Bone marrow (tissue), 2 donors: Measurements from ENCODE around the gene MED27.
"Not testable (repeated sequence)": the region's sequence is repeated elsewhere in the genome, so short reads cannot be mapped to it uniquely, and the experiment has no call there.

Experiments
- DNase-seq, 2 donors: peaks; one replicate each; lab custom pipeline; 2025; lab: John Stamatoyannopoulos, UW

MED27 gene

DNA sequence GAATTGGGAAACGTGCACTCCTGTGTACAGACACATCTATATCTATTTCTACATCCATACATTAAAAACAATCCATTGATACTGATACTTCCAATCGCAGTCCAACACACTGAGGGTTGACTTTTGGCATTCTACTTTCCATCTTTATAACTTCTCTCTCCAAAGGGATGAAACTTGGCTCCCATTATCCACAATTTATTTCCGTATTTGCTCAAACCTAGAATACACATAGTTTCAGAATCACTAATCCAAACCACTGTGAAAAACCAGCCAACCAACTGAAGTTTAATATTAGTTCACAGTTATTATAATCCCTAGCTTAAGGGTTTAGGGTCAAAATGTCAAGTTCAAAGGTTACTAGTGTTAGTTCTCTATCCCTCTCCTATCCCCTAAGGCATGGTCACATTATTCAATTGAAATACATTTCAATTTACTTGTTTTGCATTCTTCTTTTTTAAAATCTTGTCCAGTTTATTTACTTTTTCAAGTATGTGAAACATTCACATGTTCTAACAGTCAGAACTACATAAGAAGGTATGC is 156.5 kb downstream of the MED27 start:
- no peak for DNase-seq

GRCh38 chr9:131921635-131922034 is 158.0 kb downstream of the MED27 start:
- DNase-seq = not testable (repeated sequence)

DNA sequence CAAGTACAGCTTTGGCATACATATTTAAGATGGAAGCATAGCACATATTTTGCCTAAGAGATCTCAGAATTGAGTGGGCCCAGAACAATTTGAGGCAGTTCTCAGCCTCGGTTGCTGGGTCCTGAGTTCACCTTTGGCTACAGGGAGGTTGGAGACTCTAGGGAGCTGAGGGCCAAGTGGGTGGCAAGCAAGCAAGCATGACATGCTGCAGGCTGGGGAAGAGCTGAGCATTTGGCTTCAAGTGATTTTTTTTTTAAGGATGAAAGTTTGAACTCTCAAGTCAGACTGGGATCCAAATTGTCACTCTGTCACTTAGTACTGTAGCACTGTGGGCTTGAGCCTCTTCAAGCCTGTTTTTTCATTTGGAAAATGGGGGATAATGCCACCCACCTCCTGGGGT is 160.5 kb downstream of the MED27 start:
- no peak for DNase-seq

- DNase-seq = no peak
Observed at GRCh38 chr9:131918481-131918880, 161.2 kb downstream of the MED27 start.

DNA sequence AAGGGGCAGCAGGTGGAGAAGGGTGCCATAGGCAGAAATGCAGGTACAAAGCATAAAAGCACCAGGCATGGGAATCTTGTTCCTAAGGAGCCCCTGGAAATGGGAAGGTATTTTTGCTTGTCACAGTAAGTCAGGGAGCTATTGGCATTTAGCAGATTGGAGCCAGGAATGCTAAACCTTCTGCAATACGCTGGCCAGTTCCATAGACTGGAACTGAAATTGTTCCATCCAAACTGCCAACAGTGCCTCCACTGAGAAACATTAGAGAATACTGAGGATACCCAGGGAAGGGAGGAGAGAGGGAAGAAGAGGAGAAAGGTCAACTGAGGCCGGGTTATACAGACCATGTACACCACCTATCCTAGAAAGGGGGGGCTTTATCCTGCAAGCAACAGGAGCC is 162.7 kb downstream of the MED27 start:
- no peak for DNase-seq

GRCh38 chr9:131915181-131915580 is 164.5 kb downstream of the MED27 start:
- no peak for DNase-seq

DNA sequence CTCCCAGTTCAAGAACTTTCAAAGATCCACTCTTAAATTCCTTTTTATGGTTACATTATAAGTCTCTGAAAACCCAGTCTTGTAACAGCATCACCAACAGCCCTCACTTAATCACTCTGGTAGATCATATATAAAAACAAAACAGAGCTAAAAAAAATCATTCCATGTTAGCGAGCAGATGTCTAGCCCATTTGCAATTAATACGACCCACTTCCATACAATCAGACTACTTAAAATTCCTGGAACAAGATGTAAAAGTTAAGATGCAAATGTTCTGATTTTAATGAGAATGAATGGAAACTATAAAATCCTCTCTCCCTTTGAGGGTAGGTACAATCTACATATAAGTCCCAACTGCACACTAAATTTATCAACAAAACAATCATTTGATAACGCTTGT is 167.0 kb downstream of the MED27 start:
- DNase-seq = no peak

- no peak for DNase-seq
Observed at GRCh38 chr9:131912069-131912468, 167.6 kb downstream of the MED27 start.

DNA sequence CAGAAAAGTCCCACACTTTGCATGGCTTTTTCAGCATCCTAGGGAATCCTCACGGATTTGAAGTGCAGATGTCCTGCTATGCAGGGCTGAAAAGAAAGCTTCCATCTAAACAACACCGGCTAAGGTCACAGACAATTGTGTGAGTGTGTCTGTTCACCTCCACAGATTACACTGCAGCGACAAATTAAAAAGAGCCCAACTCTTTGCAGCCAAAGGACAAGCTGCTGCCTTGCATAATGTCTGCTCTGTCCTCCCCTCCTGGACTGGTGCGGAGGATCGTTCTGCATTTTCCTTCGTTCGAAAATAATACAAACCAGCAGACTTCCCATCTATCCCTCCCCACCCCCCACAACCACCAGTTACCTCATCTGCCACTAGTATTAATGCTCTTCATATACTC is 169.1 kb downstream of the MED27 start:
- DNase-seq = no peak

- no peak for DNase-seq
Observed at GRCh38 chr9:131905144-131905543, 174.5 kb downstream of the MED27 start.

- no peak for DNase-seq
Observed at GRCh38 chr9:131899296-131900228, 180.1 kb downstream of the MED27 start.

GRCh38 chr9:131892902-131893500 is 186.7 kb downstream of the MED27 start:
- DNase-seq = no peak

DNA sequence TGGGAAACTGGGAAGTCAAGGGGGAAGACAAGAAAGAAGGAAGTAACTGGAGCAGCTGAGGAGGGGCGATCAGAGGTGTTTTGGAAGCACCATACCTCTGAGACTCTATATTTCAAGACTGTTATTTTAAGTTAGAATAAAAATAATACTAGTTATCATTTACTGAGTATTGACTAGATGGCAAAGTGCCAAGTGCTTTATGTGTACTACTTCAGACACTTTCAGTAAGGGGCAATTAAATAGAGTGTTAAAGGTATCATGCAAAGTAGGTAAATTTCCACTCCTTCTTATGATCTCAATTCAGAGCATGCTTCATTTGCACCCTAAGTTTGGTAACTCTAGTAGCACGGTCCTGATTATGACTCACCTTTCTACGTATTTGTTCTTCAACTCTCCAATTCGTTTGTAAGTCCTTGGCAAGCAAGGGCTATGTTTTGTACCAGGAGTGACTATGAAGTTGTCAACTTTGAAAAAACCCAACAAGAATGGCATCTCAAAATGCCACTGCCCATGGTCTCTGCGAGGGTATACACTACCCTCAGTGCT is 187.4 kb downstream of the MED27 start:
- DNase-seq = no peak

DNA sequence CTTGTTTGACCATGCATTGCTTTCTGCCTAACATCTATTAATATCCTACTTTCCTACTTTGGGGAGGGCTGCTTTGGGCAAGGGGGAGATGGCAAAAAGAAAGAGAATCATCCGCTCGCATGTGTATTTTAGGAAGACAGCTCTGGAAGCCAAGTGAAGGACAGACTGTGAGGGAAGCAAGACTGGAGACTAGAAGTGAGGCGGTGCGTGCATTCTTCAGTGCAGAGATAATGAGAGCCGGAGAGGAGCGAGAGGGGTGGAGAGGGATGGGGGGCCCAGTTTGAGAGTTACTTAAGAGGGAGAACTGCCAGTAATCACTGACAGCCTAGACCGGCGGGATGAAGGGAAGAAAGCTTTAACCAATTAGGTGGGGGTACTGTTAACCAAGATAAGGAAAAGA is 188.1 kb downstream of the MED27 start:
- no peak for DNase-seq

DNA sequence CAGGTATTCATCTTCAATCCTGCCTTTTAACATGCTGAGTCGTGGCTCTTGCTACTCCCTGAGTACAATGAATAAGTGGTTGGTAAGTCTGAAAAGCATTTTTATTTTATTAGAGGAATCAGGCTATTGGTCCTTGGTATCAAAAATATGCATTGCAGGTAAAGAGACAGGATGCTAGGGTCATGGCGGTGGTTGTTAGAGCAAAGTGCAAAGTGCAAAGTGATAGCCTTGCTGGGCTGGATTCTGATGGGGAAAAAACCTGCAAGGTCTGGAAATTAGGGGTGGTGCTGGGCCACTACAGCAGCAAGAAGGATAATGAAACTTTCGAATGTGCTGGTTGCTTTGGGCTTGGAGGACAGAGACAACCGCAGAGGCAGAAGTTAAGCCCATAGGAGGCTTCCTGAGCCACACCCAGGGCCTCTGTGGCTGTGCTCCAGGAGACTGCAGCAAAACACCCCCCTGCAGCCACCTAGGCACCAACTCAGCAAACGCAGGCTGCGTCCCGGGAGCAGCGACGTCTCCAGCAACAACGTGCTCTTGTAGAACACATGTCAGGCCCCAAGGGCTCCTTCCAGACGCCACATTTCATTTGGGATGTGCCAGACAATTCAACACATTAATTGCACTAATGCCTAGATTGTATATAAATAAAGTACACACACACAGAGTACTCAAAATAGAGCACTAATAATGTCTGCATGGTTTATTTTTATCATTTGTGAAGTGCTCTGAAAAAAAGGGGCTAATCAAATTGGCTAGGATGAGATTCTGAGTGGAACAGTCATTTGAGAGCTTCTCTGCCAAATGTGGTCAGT is 190.0 kb downstream of the MED27 start:
- no peak for DNase-seq

- DNase-seq = no peak
Observed at GRCh38 chr9:131888923-131889322, 190.7 kb downstream of the MED27 start.

GRCh38 chr9:131887680-131888079 is 192.0 kb downstream of the MED27 start:
- DNase-seq = no peak

- DNase-seq = no peak
Observed at GRCh38 chr9:131886826-131887225, 192.8 kb downstream of the MED27 start.

- no peak for DNase-seq
Observed at GRCh38 chr9:131885144-131885609, 194.5 kb downstream of the MED27 start.

DNA sequence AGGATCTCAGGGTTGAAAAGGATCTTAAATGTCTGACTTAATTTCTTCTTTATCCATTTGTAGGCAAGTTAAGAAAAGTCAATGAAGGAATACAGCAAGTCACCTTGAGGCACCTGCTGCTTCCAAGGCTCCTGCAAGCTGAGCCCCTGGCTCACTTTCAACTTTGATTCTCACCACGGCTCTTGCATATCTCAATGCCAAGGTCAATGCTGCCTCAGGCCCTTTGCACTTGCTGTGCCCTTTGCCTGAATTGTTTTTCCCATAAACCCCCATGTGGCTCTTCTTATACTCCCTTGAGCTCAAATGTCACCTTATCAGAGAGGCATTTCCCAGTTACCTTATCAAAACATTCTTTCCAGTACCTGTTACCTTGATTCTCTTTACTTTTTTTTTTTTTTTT is 195.4 kb downstream of the MED27 start:
- no peak for DNase-seq

DNA sequence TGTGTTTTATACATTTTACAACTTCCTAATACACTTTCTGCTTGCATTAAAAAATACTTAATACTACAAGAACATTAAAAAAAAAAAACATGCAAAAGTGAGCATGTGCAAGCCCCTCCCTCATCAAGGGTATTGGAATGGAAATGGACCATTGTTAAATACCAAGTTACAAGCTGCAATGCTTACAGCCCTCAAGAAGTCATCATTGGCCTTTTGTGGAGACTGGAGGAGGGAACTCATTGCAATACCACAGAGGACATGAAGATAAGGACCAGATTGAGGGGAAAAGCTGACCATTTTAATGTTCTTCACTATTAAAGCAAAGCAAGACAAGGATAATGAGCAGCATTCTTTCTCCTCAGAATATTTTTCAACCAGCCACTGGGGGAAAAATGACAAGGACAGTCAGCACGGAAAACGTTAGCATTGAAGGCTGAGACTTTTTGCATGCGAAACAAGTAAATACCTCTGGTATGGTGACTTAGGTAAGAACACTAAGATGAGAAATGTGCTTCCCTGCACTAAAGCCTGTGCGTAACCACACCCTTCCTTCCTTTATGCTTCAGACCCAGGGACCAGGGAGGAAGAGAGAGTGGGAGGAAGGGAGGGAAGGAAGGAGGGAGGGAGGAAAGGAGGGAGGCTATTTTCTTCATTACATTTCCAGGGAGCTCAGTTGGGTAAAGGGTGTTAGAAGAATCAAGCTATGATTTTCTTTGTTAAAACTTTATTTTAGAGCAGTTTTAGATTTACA is 198.7 kb downstream of the MED27 start:
- DNase-seq = no peak
